K562 (cell line): ENCODE measurements around the gene PFKFB2. TPM values are rescaled to one million over a fixed set of nuclear protein-coding genes. Genes with fewer than 3 reads are reported as not detected.

Experiments used
- ATAC-seq: fragments of 200-7000 bp; cut with Tn5 transposase; 3 replicates; pipeline ENCODE4 v1.9.1; 2020; ENCODE audit warnings: moderate library complexity
- BruUV-seq: library from RNA; stranded (reverse); fragments of 400-500 nt; replicated peaks from 2 replicates; lab custom pipeline; 2021; lab: Mats Ljungman, UMichigan
- CTCF ChIA-PET: fragments of 300-600 bp; formaldehyde crosslinking; extraction: SDS; loops from one replicate; lab custom pipeline; 2021; ENCODE audit warnings: low intra/inter-chr PET ratio; lab: Yijun Ruan, JAX
- POLR2A ChIA-PET: fragments of 300-600, 350-650 bp; sonication (Branson Sonifier 250); formaldehyde crosslinking; extraction: SDS; loops from one replicate; lab custom pipeline; 2021; ENCODE audit warnings: antibody characterized with exemption, inconsistent platforms; lab: Yijun Ruan, JAX
- DNase-seq, 4 experiments: peaks; one replicate each; pipeline versions ENCODE4 v3.0.0 to v3.0.0-alpha.2; 2011 to 2018; ENCODE audit warnings: low spot score in 3 of 4, mixed read lengths in 3 of 4; ENCODE audit errors: extremely low read depth in 1 of 4
- FAIRE-seq: peaks from 2 replicates; lab custom pipeline; 2011; peaks lifted over from hg19 to GRCh38; lab: Jason Lieb, UNC
- H2AFZ ChIP-seq: 2 replicates; pipeline ENCODE4 v1.6.0; 2011; ENCODE audit warnings: low read depth, low read length, control low read depth, inconsistent platforms
- H3K27ac ChIP-seq: fragments of 200-600 bp; 3 replicates; pipeline ENCODE4 v1.8.0; 2011; ENCODE audit warnings: low read depth, mild to moderate bottlenecking, control low read depth, inconsistent platforms, low read length, moderate library complexity, mixed read lengths; ENCODE audit errors: extremely low read depth
- H3K27me3 ChIP-seq, 2 experiments: fragments of 300-600 bp in 1 of 2; 2 replicates in 1 of 2; 3 replicates in 1 of 2; pipeline versions ENCODE4 v1.6.0 to v1.8.0; 2011; ENCODE audit warnings: inconsistent platforms in 2 of 2, low read length in 2 of 2, mild to moderate bottlenecking in 1 of 2, mixed read lengths in 1 of 2, moderate library complexity in 1 of 2; ENCODE audit not compliant: control insufficient read depth in 2 of 2, insufficient read depth in 2 of 2
- H3K36me3 ChIP-seq: fragments of 300-600 bp; 3 replicates; pipeline ENCODE4 v1.8.0; 2011; ENCODE audit warnings: mild to moderate bottlenecking, low read length, inconsistent platforms; ENCODE audit not compliant: control insufficient read depth, insufficient read depth
- H3K4me1 ChIP-seq, 2 experiments: fragments of 200-600 bp in 1 of 2; replicated peaks in 1 of 2; 2 replicates in 1 of 2; 3 replicates in 1 of 2; pipeline versions ENCODE4 v1.5.1 to v1.8.0; 2011; ENCODE audit warnings: inconsistent platforms in 2 of 2, low read length in 2 of 2, mild to moderate bottlenecking in 1 of 2, mixed read lengths in 1 of 2, moderate library complexity in 1 of 2; ENCODE audit not compliant: control insufficient read depth in 2 of 2, insufficient read depth in 2 of 2
- H3K4me2 ChIP-seq: 2 replicates; pipeline ENCODE4 v1.6.1; 2011; ENCODE audit warnings: low read length, control low read depth, inconsistent platforms, mixed read lengths; ENCODE audit not compliant: insufficient read depth
- H3K4me3 ChIP-seq: fragments of 200-600 bp; sonication (generic), shearing (Covaris generic); 2 replicates; pipeline ENCODE4 v1.5.1; 2016; ENCODE audit warnings: control low read depth, inconsistent platforms
- H3K79me2 ChIP-seq: fragments of 200-600 bp; 3 replicates; pipeline ENCODE4 v1.8.0; 2011; ENCODE audit warnings: low read length, inconsistent platforms; ENCODE audit not compliant: control insufficient read depth, insufficient read depth
- H3K9ac ChIP-seq, 2 experiments: 2 replicates each; pipeline versions ENCODE4 v1.6.0 to v1.6.1; 2011; ENCODE audit warnings: low read depth in 2 of 2, low read length in 2 of 2, control low read depth in 1 of 2, inconsistent platforms in 1 of 2, mild to moderate bottlenecking in 1 of 2, mixed read lengths in 1 of 2; ENCODE audit not compliant: insufficient read depth in 1 of 2
- H3K9me1 ChIP-seq: one replicate; pipeline ENCODE4 v1.6.0; 2011; ENCODE audit warnings: inconsistent platforms, mild to moderate bottlenecking, low read length, moderate library complexity; ENCODE audit not compliant: control insufficient read depth, insufficient read depth
- H3K9me3 ChIP-seq: replicated peaks from 2 replicates; pipeline ENCODE4 v1.5.1; 2011; ENCODE audit warnings: low read depth, low read length, inconsistent platforms; ENCODE audit not compliant: control insufficient read depth, insufficient read depth
- H4K20me1 ChIP-seq: replicated peaks from 2 replicates; pipeline ENCODE4 v1.6.1; 2011; ENCODE audit warnings: low read length, inconsistent platforms, mixed read lengths; ENCODE audit not compliant: control insufficient read depth, insufficient read depth
- FOSL1 ChIP-seq: fragments of 200-800 bp; sonication (Bioruptor generic); conservative IDR thresholded peaks from 2 replicates; pipeline ENCODE4 v1.6.1; 2016; ENCODE audit warnings: missing genetic modification characterization, missing compliant biosample characterization
- JUND ChIP-seq, 2 experiments: IDR thresholded peaks; 2 replicates in 1 of 2; 3 replicates in 1 of 2; pipeline ENCODE4 v1.6.1; 2011; ENCODE audit warnings: borderline replicate concordance in 2 of 2, low read depth in 2 of 2, low read length in 2 of 2, improper control_type of control experiment in 1 of 2, missing biosample characterization in 1 of 2, missing genetic modification characterization in 1 of 2, missing genetic modification reagents in 1 of 2
- L3MBTL2 ChIP-seq: fragments of 450-650 bp; IDR thresholded peaks from 2 replicates; pipeline ENCODE4 v1.6.1; 2016; ENCODE audit warnings: mild to moderate bottlenecking, moderate library complexity
- MTA1 ChIP-seq: fragments of 450-650 bp; IDR thresholded peaks from 2 replicates; pipeline ENCODE4 v1.6.1; 2017; ENCODE audit warnings: borderline replicate concordance
- NCOA2 ChIP-seq, 2 experiments: fragments of 450-650 bp; IDR thresholded peaks; 2 replicates each; pipeline ENCODE4 v1.6.1; 2018; ENCODE audit warnings: mild to moderate bottlenecking in 2 of 2, moderate library complexity in 1 of 2; ENCODE audit not compliant: partially characterized antibody in 2 of 2
- RAD21 ChIP-seq, 2 experiments: fragments of 250-450 bp in 1 of 2; fragments of 450-650 bp in 1 of 2; sonication (Bioruptor Pico) in 1 of 2; formaldehyde crosslinking in 1 of 2; IDR thresholded peaks in 1 of 2; conservative IDR thresholded peaks in 1 of 2; 2 replicates each; pipeline versions ENCODE4 v1.4.0 to v1.8.0; 2020 to 2022; ENCODE audit warnings: mild to moderate bottlenecking in 2 of 2, moderate library complexity in 1 of 2
- RCOR1 ChIP-seq, 2 experiments: IDR thresholded peaks; 2 replicates each; pipeline ENCODE4 v1.6.1; 2012; ENCODE audit warnings: low read depth in 2 of 2, low read length in 2 of 2, borderline replicate concordance in 1 of 2, improper control_type of control experiment in 1 of 2
- ZBTB40 ChIP-seq, 2 experiments: fragments of 450-650 bp in 1 of 2; sonication (generic) in 1 of 2; formaldehyde crosslinking in 1 of 2; IDR thresholded peaks; 2 replicates each; pipeline versions ENCODE4 v1.7.1 to v1.9.0; 2016 to 2022; ENCODE audit warnings: inconsistent platforms in 1 of 2, mild to moderate bottlenecking in 1 of 2, missing genetic modification reagents in 1 of 2
- ZNF3 ChIP-seq: fragments of 250-450 bp; sonication (Bioruptor Pico); IDR thresholded peaks from 2 replicates; pipeline ENCODE4 v1.5.0; 2021; ENCODE audit warnings: mild to moderate bottlenecking, moderate library complexity
- WGBS: fragments of 100-300 bp; shearing (Covaris generic); methylation state at CpG from one replicate; pipeline ENCODE4 v1.1.6; 2016; ENCODE audit warnings: low coverage, mixed read lengths; ENCODE audit not compliant: insufficient coverage; ENCODE audit errors: missing lambda C conversion rate; 5-methylcytosine and 5-hydroxymethylcytosine counted together
- in situ Hi-C: fragments of 300-500 bp; cut with MboI; formaldehyde crosslinking; loops from 4 replicates; pipeline ENCODE4 v1.15.0; 2018; ENCODE audit warnings: inconsistent platforms, mixed read lengths
- intact Hi-C: fragments of 100-400 bp; cut with micrococcal nuclease; formaldehyde crosslinking; loops from 2 replicates; pipeline ENCODE4 v1.14.2; 2022
- polyA plus RNA-seq, 8 experiments: library from polyadenylated mRNA; depleted of rRNA in 4 of 8; stranded (reverse) in 5 of 8; unstranded in 3 of 8; fragments of >200 nt; fragmentation: Nextera tagmentation in 2 of 8; fragmentation: Illumina TruSeq in 1 of 8; extraction: Ambion mirVana in 2 of 8; extraction: Trizol in 1 of 8; gene quantifications; 2 replicates each; pipeline versions ENCODE4 v1.2.1 to v1.2.3, GENCODE V29; 2011 to 2014; ENCODE audit warnings: inconsistent platforms in 1 of 8, missing spikeins in 1 of 8
- total RNA-seq, 7 experiments: library from RNA; depleted of rRNA in 6 of 7; stranded (reverse); fragments of >200 nt in 6 of 7; fragmentation: Illumina TruSeq in 2 of 7; extraction: Trizol in 2 of 7; gene quantifications; 2 replicates each; pipeline versions ENCODE4 v1.2.1 to v1.2.3, GENCODE V29; 2011 to 2021; ENCODE audit warnings: low replicate concordance in 1 of 7

PFKFB2 gene
- total and polyA plus RNA-seq, 9 of the 15 experiments (the other 6 are each of a cell fraction or from before 2014, with no cell fraction given), result 6.9 to 26.0 (median 16.4) TPM

- intact Hi-C loops (no loop called here), in situ Hi-C loops (no loop called here)
- Histone ChIP-seq H3K9me1 (no peaks in the 10 kb centered on the region), H3K9me3 (no peaks in the 10 kb centered on the region), H2AFZ (no peak overlapping the region), H3K4me3 (peak overlapping the region; percentile 92), H3K27ac (peak overlapping the region; percentile 37), H3K4me1 (peaks cover 2 to 46% of the 10 kb centered on the region in 2 experiments), H3K79me2 (peaks cover 97% of the 10 kb centered on the region), H3K4me2 (peak overlapping the region; percentile 99), H3K27me3 (no peaks in the 10 kb centered on the region), H3K36me3 (peaks cover 70% of the 10 kb centered on the region), H4K20me1 (peaks cover 18% of the 10 kb centered on the region), H3K9ac (peak overlapping the region in 1 of 2 experiments; percentile 98; a peak in 2 of 4 replicates)
- no TSS peak for BruUV-seq
- no peak for DNase-seq
- FAIRE-seq, result no peak
- ChIA-PET CTCF (no interaction called here), POLR2A (interaction anchor here (1.0 to 9.8 kb wide), 7 partner anchors 8 to 113 kb away, joined by 3 to 104 read pairs (median 4); partner anchors contain the start of gene C1orf116)
- WGBS, result 18% methylated on average over 6 of the region's 6 CpGs
- ATAC-seq, result no peak
- no peak for TF ChIP-seq MTA1
- 0 out of 2 replicates have a peak, but pooled peaks have one; percentile 7 for TF ChIP-seq FOSL1 (tag)
- TF ChIP-seq ZBTB40 (IDR thresholded peaks at IDR 0.05), result no peak; the same call in 1 of the 2 replicates
- no peak for TF ChIP-seq ZBTB40 (CRISPR knock-in tag; IDR thresholded peaks at IDR 0.05)
- TF ChIP-seq RAD21 (CRISPR knock-in tag; conservative IDR thresholded peaks at IDR 0.05 in 1 of 2, IDR thresholded peaks at IDR 0.05 in 1 of 2), result 0 out of 4 replicates have a peak, but pooled peaks of 1 of the 2 experiments have one; percentile 2
- TF ChIP-seq NCOA2 (IDR thresholded peaks at IDR 0.05; ENCODE audit: partially characterized antibody in 2 of 2), result no peak
- TF ChIP-seq L3MBTL2, result 0 out of 2 replicates have a peak, but pooled peaks have one; percentile 11
- TF ChIP-seq RCOR1 (IDR thresholded peaks at IDR 0.05; ENCODE audit: borderline replicate concordance in 1 of 2, low read depth in 2 of 2, low read length in 2 of 2), result peak in 1 of 2 experiments; percentile 4; a peak in 1 of 4 replicates
- TF ChIP-seq ZNF3 (CRISPR knock-in tag), result 0 out of 2 replicates have a peak, but pooled peaks have one; percentile 3
- TF ChIP-seq JUND (IDR thresholded peaks at IDR 0.05; ENCODE audit: borderline replicate concordance, low read depth, low read length), result no peak
- TF ChIP-seq JUND (tag; IDR thresholded peaks at IDR 0.05; ENCODE audit: borderline replicate concordance, low read depth, low read length), result peak; percentile 32; the same call in 1 of the 3 replicates
Measured at GRCh38 chr1:207048041-207048440, 5.0 kb upstream of the PFKFB2 start.
